ENCODE data around the gene TBC1D7.

DNA sequence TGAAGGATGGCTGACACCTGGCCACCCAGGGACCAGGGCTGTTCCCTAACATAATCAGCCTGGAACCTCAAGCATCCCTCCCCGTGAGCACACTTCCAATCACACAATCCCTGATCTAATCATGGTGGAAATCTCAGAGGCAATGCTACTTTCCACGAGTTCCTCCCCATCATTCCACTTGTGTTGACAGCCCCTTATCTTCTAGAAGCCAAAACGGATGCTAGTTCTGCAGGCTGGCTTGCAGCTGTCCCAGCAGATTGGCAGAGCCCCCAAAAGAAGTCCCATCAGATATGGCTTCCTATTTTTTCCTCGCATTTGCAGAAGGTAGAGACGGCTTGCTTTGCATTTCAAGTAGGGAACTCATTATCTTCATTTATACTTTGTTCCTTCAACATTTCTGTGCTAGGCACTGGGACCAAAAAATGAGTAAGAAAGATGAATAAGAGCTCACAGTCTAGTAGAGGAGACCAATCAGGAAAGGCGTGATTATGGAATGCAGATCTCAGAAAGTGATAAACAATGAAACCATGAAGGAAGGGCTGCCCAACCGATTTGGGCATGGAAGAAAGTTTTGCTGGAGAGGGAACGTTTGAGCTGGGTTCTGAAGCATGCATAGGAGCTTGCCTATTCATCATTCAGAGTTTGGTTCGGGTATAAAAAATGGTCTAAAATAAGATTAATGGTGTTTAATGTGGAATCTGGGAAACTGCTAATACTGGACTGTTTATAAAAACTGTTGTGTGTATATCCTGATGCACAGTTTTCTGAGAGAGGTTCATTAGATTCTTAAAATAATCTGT is 44.6 kb upstream of the TBC1D7 start:
- TF ChIP-seq, protein P1, sequence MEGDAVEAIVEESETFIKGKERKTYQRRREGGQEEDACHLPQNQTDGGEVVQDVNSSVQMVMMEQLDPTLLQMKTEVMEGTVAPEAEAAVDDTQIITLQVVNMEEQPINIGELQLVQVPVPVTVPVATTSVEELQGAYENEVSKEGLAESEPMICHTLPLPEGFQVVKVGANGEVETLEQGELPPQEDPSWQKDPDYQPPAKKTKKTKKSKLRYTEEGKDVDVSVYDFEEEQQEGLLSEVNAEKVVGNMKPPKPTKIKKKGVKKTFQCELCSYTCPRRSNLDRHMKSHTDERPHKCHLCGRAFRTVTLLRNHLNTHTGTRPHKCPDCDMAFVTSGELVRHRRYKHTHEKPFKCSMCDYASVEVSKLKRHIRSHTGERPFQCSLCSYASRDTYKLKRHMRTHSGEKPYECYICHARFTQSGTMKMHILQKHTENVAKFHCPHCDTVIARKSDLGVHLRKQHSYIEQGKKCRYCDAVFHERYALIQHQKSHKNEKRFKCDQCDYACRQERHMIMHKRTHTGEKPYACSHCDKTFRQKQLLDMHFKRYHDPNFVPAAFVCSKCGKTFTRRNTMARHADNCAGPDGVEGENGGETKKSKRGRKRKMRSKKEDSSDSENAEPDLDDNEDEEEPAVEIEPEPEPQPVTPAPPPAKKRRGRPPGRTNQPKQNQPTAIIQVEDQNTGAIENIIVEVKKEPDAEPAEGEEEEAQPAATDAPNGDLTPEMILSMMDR (IDR thresholded peaks at IDR 0.05; ENCODE audit: low read depth, low read length): no peak
- no peak for TF ChIP-seq MAX (IDR thresholded peaks at IDR 0.05; ENCODE audit: low read depth, low read length)
- TF ChIP-seq POLR2A (IDR thresholded peaks at IDR 0.05; ENCODE audit: extremely low read depth, insufficient read length): no peak
- no peak for TF ChIP-seq MYC (IDR thresholded peaks at IDR 0.05; ENCODE audit: low read depth, low read length)

Measured in NB4 (cell line).